Measurements from ENCODE around the gene EIF4H.
"Not testable (repeated sequence)": the region's sequence is repeated elsewhere in the genome, so short reads cannot be mapped to it uniquely, and the experiment has no call there.

DNA sequence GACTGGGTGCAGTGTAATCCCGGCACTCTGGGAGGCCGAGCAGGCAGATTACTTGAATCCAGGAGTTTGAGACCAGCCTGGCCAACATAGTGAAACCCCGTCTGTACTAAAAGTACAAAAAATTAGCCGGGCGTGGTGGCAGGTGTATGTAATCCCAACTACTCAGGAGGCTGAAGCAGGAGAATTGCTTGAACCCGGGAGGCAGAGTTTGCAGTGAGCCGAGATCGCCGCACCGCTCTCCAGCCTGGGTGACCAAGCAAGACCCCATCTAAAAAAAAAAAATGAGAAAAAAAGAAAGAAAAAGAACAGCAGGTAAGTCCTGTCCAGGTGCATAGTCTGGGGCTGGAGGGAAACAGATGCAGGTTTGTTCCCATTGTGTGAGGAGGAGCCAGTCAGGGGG is 31.9 kb downstream of the EIF4H start:
- TF ChIP-seq, protein P1, sequence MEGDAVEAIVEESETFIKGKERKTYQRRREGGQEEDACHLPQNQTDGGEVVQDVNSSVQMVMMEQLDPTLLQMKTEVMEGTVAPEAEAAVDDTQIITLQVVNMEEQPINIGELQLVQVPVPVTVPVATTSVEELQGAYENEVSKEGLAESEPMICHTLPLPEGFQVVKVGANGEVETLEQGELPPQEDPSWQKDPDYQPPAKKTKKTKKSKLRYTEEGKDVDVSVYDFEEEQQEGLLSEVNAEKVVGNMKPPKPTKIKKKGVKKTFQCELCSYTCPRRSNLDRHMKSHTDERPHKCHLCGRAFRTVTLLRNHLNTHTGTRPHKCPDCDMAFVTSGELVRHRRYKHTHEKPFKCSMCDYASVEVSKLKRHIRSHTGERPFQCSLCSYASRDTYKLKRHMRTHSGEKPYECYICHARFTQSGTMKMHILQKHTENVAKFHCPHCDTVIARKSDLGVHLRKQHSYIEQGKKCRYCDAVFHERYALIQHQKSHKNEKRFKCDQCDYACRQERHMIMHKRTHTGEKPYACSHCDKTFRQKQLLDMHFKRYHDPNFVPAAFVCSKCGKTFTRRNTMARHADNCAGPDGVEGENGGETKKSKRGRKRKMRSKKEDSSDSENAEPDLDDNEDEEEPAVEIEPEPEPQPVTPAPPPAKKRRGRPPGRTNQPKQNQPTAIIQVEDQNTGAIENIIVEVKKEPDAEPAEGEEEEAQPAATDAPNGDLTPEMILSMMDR (IDR thresholded peaks at IDR 0.05), result not testable (repeated sequence)
- not testable (repeated sequence) for TF ChIP-seq EZH2phosphoT487, EZH2 (IDR thresholded peaks at IDR 0.05)
